H9 (cell line): ENCODE results near the gene RABGAP1. TPM values are rescaled to one million over a fixed set of nuclear protein-coding genes. Genes with fewer than 3 reads are reported as not detected.
A peak's percentile ranks its signal among the peaks of the same experiment; 100 is the strongest.

ENCODE experiments used
- DNase-seq: peaks from one replicate; pipeline ENCODE4 v3.0.0-alpha.2; 2017
- H2AFZ ChIP-seq: one replicate; pipeline ENCODE4 v1.6.1; 2013; ENCODE audit warnings: mild to moderate bottlenecking, low read length, control low read depth, moderate library complexity
- H2AK5ac ChIP-seq: 2 replicates; pipeline ENCODE4 v1.6.1; 2013; ENCODE audit warnings: low read length, control low read depth, mixed read lengths; ENCODE audit not compliant: insufficient read length
- H2BK120ac ChIP-seq: one replicate; pipeline ENCODE4 v1.6.1; 2013; ENCODE audit warnings: low read depth, mild to moderate bottlenecking, low read length, control low read depth, inconsistent platforms; ENCODE audit not compliant: poor library complexity, severe bottlenecking
- H2BK12ac ChIP-seq: 2 replicates; pipeline ENCODE4 v1.6.1; 2013; ENCODE audit warnings: low read length, control low read depth, mixed read lengths, low read depth; ENCODE audit not compliant: insufficient read length
- H2BK15ac ChIP-seq: 2 replicates; pipeline ENCODE4 v1.6.1; 2013; ENCODE audit warnings: low read depth, low read length, control low read depth
- H2BK20ac ChIP-seq: one replicate; pipeline ENCODE4 v1.6.1; 2013; ENCODE audit warnings: low read depth, mild to moderate bottlenecking, low read length, control low read depth, inconsistent platforms; ENCODE audit not compliant: poor library complexity, severe bottlenecking
- H2BK5ac ChIP-seq: 2 replicates; pipeline ENCODE4 v1.6.1; 2013; ENCODE audit warnings: low read length, control low read depth, mixed read lengths; ENCODE audit not compliant: insufficient read length
- H3K14ac ChIP-seq: 2 replicates; pipeline ENCODE4 v1.6.1; 2013; ENCODE audit warnings: low read length, control low read depth; ENCODE audit not compliant: insufficient read depth
- H3K18ac ChIP-seq: 2 replicates; pipeline ENCODE4 v1.6.1; 2013; ENCODE audit warnings: low read depth, mild to moderate bottlenecking, mixed read lengths, low read length, control low read depth; ENCODE audit not compliant: insufficient read length
- H3K23ac ChIP-seq: 2 replicates; pipeline ENCODE4 v1.6.1; 2013; ENCODE audit warnings: low read length, control low read depth, mixed read lengths, low read depth; ENCODE audit not compliant: insufficient read length
- H3K23me2 ChIP-seq: 2 replicates; pipeline ENCODE4 v1.6.1; 2013; ENCODE audit warnings: low read depth, mild to moderate bottlenecking, mixed read lengths, low read length, control low read depth; ENCODE audit not compliant: insufficient read length, poor library complexity, severe bottlenecking
- H3K27ac ChIP-seq: 2 replicates; pipeline ENCODE4 v1.5.1; 2013; ENCODE audit warnings: low read length, control low read depth, mixed read lengths, low read depth; ENCODE audit not compliant: insufficient read length
- H3K27me3 ChIP-seq: 2 replicates; pipeline ENCODE4 v1.6.1; 2013; ENCODE audit warnings: low read length, control low read depth, inconsistent platforms; ENCODE audit not compliant: insufficient read depth
- H3K4ac ChIP-seq: 2 replicates; pipeline ENCODE4 v1.6.1; 2013; ENCODE audit warnings: low read depth, mild to moderate bottlenecking, control low read depth, inconsistent platforms, low read length, moderate library complexity
- H3K4me1 ChIP-seq: 2 replicates; pipeline ENCODE4 v1.6.1; 2013; ENCODE audit warnings: low read length, control low read depth, inconsistent platforms; ENCODE audit not compliant: insufficient read depth
- H3K4me2 ChIP-seq: 2 replicates; pipeline ENCODE4 v1.6.1; 2013; ENCODE audit warnings: low read length, control low read depth, mixed read lengths; ENCODE audit not compliant: insufficient read length, insufficient read depth
- H3K56ac ChIP-seq: 2 replicates; pipeline ENCODE4 v1.6.1; 2013; ENCODE audit warnings: low read depth, mild to moderate bottlenecking, mixed read lengths, low read length, control low read depth; ENCODE audit not compliant: insufficient read length
- H3K79me1 ChIP-seq: 2 replicates; pipeline ENCODE4 v1.6.1; 2013; ENCODE audit warnings: low read depth, mild to moderate bottlenecking, moderate library complexity, low read length, control low read depth, inconsistent platforms; ENCODE audit not compliant: insufficient read depth, poor library complexity, severe bottlenecking
- H3K79me2 ChIP-seq: 2 replicates; pipeline ENCODE4 v1.6.1; 2013; ENCODE audit warnings: low read length, control low read depth, inconsistent platforms; ENCODE audit not compliant: insufficient read depth
- H3K9ac ChIP-seq: 2 replicates; pipeline ENCODE4 v1.6.1; 2013; ENCODE audit warnings: low read length, control low read depth, mixed read lengths; ENCODE audit not compliant: insufficient read length; ENCODE audit errors: extremely low read depth
- H3K9me3 ChIP-seq: one replicate; pipeline ENCODE4 v1.6.1; 2013; ENCODE audit warnings: low read depth, low read length, inconsistent platforms; ENCODE audit not compliant: control insufficient read depth
- H3T11ph ChIP-seq: one replicate; pipeline ENCODE4 v1.6.1; 2013; ENCODE audit warnings: mild to moderate bottlenecking, low read length, control low read depth, inconsistent platforms
- H4K20me1 ChIP-seq: one replicate; pipeline ENCODE4 v1.6.1; 2013; ENCODE audit not compliant: control insufficient read depth, insufficient read length, insufficient read depth
- H4K5ac ChIP-seq: 2 replicates; pipeline ENCODE4 v1.6.1; 2013; ENCODE audit warnings: low read depth, mild to moderate bottlenecking, mixed read lengths, low read length, control low read depth; ENCODE audit not compliant: insufficient read length
- H4K8ac ChIP-seq: replicated peaks from 2 replicates; pipeline ENCODE4 v1.6.1; 2013; ENCODE audit warnings: low read length, control low read depth, mixed read lengths, low read depth; ENCODE audit not compliant: insufficient read length
- H4K91ac ChIP-seq: 2 replicates; pipeline ENCODE4 v1.6.1; 2013; ENCODE audit warnings: low read depth, mild to moderate bottlenecking, moderate library complexity, mixed read lengths, low read length, control low read depth; ENCODE audit not compliant: insufficient read length
- H3K27ac Mint-ChIP-seq, 3 experiments: 2 replicates in 2 of 3; 3 replicates in 1 of 3; pipeline ENCODE4 v1.8.0; 2020 to 2021; ENCODE audit warnings: mixed read lengths in 3 of 3, mild to moderate bottlenecking in 1 of 3, moderate library complexity in 1 of 3
- H3K27me3 Mint-ChIP-seq: 2 replicates; pipeline ENCODE4 v1.8.0; 2021; ENCODE audit warnings: low read depth, mild to moderate bottlenecking, moderate library complexity, mixed read lengths
- H3K36me3 Mint-ChIP-seq, 3 experiments: 2 replicates in 2 of 3; 3 replicates in 1 of 3; pipeline ENCODE4 v1.8.0; 2020 to 2021; ENCODE audit warnings: low read depth in 3 of 3, mixed read lengths in 3 of 3; ENCODE audit not compliant: insufficient read depth in 1 of 3
- H3K4me1 Mint-ChIP-seq, 2 experiments: 2 replicates each; pipeline ENCODE4 v1.8.0; 2020; ENCODE audit warnings: mixed read lengths in 2 of 2
- H3K4me3 Mint-ChIP-seq, 2 experiments: 2 replicates in 1 of 2; 3 replicates in 1 of 2; pipeline ENCODE4 v1.8.0; 2020 to 2021; ENCODE audit warnings: mild to moderate bottlenecking in 2 of 2, mixed read lengths in 2 of 2, moderate library complexity in 1 of 2
- H3K9me3 Mint-ChIP-seq, 2 experiments: 2 replicates in 1 of 2; 3 replicates in 1 of 2; pipeline ENCODE4 v1.8.0; 2020; ENCODE audit warnings: mild to moderate bottlenecking in 2 of 2, mixed read lengths in 2 of 2, moderate library complexity in 1 of 2
- CTCF ChIP-seq: fragments of 200-600 bp; sonication (generic); conservative IDR thresholded peaks from 3 replicates; pipeline ENCODE4 v1.8.0; 2021; ENCODE audit warnings: antibody characterized with exemption, mild to moderate bottlenecking
- total RNA-seq: library from RNA; stranded (reverse); gene quantifications from 2 replicates; pipeline ENCODE4 v1.2.1, GENCODE V29; 2021

Gene RABGAP1
- total RNA-seq, 1 experiment from 2014 or later, result 31.6 TPM

- H4K8ac ChIP-seq, result no peak overlapping the region
- no peak overlapping the region for H3K4me2 ChIP-seq
- H3K23me2 ChIP-seq, result no peaks in the 10 kb centered on the region
- H3T11ph ChIP-seq, result no peak overlapping the region
- H3K79me1 ChIP-seq, result peaks cover 9% of the 10 kb centered on the region
- no peak overlapping the region for H3K18ac ChIP-seq
- Mint-ChIP-seq H3K4me3 (no peak overlapping the region), H3K27me3 (no peaks in the 10 kb centered on the region), H3K27ac (peak overlapping the region in 1 of 3 experiments; percentile 40; a peak in 2 of 7 replicates), H3K4me1 (peaks cover 18 to 24% of the 10 kb centered on the region in 2 experiments), H3K36me3 (peaks cover 4 to 11% (median 5%) of the 10 kb centered on the region in 3 experiments; a peak in 5 of 7 replicates), H3K9me3 (no peaks in the 10 kb centered on the region)
- H2BK5ac ChIP-seq, result no peak overlapping the region
- H2BK20ac ChIP-seq, result no peak overlapping the region
- no peak overlapping the region for H3K9ac ChIP-seq
- no peak overlapping the region for H2BK12ac ChIP-seq
- H3K27me3 ChIP-seq, result no peaks in the 10 kb centered on the region
- no peaks in the 10 kb centered on the region for H3K9me3 ChIP-seq
- no peak overlapping the region for H4K91ac ChIP-seq
- H3K4ac ChIP-seq, result no peak overlapping the region
- H3K79me2 ChIP-seq, result peaks cover 13% of the 10 kb centered on the region; the same call in 1 of the 2 replicates
- no peak for DNase-seq
- no peak overlapping the region for H3K27ac ChIP-seq
- no peak overlapping the region for H3K14ac ChIP-seq
- no peak overlapping the region for H3K56ac ChIP-seq
- no peaks in the 10 kb centered on the region for H3K4me1 ChIP-seq
- H2BK120ac ChIP-seq, result no peak overlapping the region
- no peak overlapping the region for H3K23ac ChIP-seq
- no peak overlapping the region for H4K5ac ChIP-seq
- no peak for TF ChIP-seq CTCF
- no peaks in the 10 kb centered on the region for H4K20me1 ChIP-seq
- H2AK5ac ChIP-seq, result no peak overlapping the region
- no peak overlapping the region for H2BK15ac ChIP-seq
- H2AFZ ChIP-seq, result no peak overlapping the region
These were observed 13.5 kb downstream of the RABGAP1 start for GRCh38 chr9:122954253-122954691.
